Suprapubic skin (tissue), 4 donors: Measurements from ENCODE around the gene CCDC124.

ENCODE experiments used
- CTCF ChIP-seq, 2 donors: fragments of 200-600 bp in 1 of 2; fragments of 450-650 bp in 1 of 2; sonication (generic) in 1 of 2; IDR thresholded peaks; one replicate each; pipeline ENCODE4 v1.5.1; 2016 to 2019; ENCODE audit warnings: antibody characterized with exemption in 2 of 2, mild to moderate bottlenecking in 1 of 2, moderate library complexity in 1 of 2
- EP300 ChIP-seq: sonication (generic); formaldehyde crosslinking; IDR thresholded peaks from one replicate; pipeline ENCODE4 v1.6.1; 2017; ENCODE audit warnings: antibody characterized with exemption
- POLR2AphosphoS5 ChIP-seq, 3 donors: sonication (generic); formaldehyde crosslinking; IDR thresholded peaks; one replicate each; pipeline ENCODE4 v1.6.1; 2017; ENCODE audit warnings: antibody characterized with exemption in 3 of 3

- TF ChIP-seq CTCF (IDR thresholded peaks at IDR 0.05) (no peak), EP300 (no peak), POLR2AphosphoS5 (IDR thresholded peaks at IDR 0.05) (no peak)
These were observed 39.0 kb upstream of the CCDC124 start for GRCh38 chr19:17893766-17894165.
